Left renal pelvis (tissue), 4 donors: ENCODE data around the gene LHFPL3. TPM values are rescaled to one million over a fixed set of nuclear protein-coding genes. Genes with fewer than 3 reads are reported as not detected.

Source experiments
- DNase-seq, 4 donors: peaks; one replicate each; pipeline ENCODE4 v3.0.0-alpha.2; 2013; ENCODE audit warnings: low read depth in 4 of 4, low spot score in 3 of 4
- polyA plus RNA-seq, 4 donors: library from polyadenylated mRNA; unstranded; fragments of 120-200 nt; gene quantifications; one replicate each; pipeline ENCODE4 v1.2.1, GENCODE V29; 2013; ENCODE audit not compliant: insufficient read length in 4 of 4

Gene LHFPL3
- polyA plus RNA-seq, 4 donors = 0.15 to 8.5 (median 7.3) TPM

DNA sequence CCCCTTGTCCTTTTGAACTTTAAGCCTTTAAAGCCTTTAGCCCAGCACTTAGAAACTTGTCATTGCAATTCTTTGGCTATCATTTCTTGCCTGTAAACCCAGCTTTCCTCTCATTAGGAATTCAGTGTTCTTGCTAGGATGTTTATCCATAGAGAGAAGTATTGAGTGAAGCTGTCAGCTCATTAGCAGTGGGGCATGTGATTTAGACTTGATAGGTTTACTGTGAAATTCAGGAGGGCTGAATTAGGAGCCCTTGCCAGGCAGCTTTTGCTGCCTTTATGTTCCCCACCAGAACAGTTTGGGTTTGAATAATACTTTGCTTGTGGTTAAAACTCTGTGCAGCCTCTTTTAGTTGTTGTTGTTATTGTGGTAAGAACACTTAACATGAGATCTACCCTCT, 39.5 kb downstream of the LHFPL3 start:
- no peak for DNase-seq

DNA sequence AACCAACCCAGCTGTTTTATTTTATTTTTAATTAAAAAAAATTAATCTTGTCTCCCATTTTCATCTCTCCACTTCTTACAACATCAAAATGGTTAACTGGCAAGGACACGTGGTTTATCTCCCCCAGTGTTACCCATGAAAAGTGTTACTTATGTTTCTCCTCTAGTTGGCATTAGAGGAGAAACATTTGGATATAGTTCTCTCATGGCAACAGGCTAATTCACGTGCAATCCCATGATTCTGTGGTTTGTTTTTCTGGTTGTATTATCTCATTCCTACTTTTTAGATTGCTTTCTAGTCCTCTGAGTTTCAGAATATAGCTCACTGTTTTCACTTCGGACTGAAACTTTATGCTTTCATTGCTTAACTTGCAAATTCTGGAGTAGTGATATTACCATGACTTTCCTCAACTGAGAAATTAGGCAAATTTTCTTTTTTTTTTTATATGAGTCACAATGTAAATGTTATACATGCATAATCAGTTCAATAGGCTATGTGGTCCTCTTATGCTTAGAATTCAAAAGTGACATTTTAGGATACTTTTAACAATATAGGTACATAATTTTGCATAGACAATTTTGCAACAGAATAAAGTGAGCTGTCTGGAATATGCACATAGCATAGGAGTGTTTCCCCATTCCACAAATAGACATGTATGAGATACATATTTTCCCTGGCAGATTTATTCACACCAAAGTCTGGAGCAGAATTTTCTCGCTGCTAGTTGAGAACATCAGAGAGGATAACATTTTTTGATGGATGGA, 43.0 kb downstream of the LHFPL3 start:
- no peak for DNase-seq

DNA sequence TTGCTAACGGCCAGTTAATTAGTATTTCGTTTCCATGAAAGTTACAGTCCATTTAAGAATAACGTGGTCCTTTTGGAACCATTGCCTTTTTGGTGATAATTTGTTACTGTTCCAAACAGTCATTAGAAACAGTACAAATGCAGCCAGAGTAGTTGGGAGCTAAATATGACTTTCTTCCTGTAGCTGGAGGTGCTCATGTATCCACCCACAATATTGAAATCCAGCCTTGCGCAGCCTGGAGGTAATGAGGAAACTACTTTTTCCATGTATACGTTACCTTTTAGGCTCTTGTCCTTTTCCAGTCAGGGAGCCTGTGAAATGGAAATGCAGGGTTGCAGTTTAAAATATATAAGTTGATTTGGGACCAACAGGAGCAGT, 43.6 kb downstream of the LHFPL3 start:
- DNase-seq = no peak

DNA sequence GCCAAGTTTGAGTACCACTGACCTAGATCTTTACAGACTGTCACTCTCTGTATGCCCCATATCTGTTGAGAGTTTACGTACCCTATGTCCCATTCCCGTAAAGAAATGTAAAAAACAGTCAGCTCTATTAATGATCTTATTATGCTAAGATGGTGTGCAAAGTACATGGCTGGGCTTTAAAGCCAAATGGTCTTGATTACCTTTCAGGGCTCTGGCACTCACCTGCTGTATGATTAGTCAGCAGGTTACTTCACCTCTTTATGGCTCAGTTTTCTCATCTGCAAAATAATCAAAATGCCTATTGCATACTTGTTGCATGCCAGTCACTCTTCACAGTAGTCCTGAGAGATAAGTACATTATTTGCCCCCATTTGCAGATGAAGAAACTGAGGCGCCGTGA, 54.2 kb downstream of the LHFPL3 start:
- no peak for DNase-seq

DNA sequence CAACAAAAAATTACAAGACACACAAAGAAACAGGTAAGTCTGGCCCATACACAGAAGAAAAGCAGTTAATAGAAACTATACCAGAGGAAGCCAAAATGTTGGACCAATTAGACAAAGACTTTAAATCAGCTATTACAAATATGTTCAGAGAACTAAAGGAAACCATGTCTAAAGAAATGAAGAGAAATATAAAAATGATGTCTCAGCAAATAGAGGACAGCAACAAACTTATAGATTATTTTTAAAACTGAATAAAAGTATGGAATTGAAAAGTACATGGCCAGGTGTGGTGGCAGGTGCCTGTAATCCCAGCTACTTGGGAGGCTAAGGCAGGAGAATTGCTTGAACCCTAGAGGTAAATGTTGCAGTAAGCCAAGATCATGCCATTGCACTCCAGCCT, 58.5 kb downstream of the LHFPL3 start:
- DNase-seq = no peak

DNA sequence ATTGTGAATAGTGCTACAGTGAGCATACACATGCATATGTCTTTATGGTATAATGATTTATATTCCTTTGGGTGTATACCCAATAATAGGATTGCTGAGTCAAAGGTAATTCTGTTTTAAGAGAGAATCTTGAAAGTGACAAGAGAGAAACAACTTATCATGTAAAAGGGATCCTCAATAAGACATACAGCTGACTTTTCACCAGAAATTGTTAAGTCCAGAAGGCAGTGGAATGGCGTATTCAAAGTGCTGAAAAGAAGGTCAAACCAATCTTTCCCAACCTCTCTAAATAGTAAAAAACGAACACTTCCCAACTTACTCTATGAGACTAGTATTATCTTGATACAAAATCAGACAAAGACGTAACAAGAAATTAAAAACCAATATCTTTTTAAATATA, 59.8 kb downstream of the LHFPL3 start:
- DNase-seq = no peak

DNA sequence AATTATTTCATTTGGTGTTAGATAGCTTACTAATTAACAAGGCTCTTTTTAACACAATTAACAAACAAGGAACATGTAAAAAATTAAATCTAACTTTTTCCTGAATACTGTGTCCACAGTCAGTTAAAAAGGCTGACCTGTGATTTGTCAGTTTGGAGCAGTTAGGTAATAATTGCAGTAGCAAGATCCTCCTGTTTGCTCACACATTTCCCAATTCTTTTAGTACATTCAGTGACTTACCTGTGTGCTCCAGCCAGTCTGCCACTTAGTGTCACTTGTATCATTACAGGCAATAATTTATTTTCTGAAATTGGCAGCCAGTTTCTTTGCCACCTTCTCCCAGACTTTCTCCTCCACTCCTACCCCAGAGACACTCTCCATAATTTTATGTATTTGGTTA, 66.8 kb downstream of the LHFPL3 start:
- DNase-seq = no peak

DNA sequence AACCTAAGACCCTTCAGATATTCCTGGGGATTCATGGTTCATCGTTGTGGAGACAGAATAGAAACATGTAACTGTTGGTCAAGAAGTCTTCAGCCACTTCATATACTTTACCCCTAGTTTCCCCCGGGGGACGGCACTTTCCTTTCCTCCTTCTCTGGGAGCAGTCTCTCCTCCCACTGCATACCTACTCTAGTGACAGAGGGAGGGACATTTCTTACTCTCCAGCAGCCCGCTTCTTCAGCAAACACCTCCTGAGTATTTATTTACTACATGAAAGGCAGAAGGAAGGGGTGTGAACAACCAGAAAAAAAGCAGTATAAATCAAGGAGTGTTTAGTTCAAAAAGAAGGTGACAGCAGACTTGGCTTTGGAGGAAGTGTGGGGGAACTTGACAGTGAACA, 69.0 kb downstream of the LHFPL3 start:
- DNase-seq = no peak

DNA sequence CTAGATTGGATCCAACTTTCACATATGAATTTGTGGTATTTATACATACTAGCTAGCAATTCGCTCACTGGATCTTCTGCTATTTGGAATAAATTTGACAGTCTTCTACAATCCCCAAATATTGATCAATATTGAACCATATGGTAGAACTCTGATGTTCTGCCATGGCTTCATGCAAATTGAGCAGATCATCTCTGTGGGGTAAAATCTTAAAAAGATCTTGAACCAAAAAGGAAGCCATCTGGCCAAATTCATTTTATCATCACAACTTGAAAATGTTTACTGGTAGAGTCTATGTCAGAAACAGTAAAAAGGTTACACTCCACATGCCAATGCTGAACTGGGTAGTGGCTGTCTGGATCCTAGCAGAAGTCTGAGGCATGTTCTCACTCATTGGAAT, 80.0 kb downstream of the LHFPL3 start:
- no peak for DNase-seq

DNA sequence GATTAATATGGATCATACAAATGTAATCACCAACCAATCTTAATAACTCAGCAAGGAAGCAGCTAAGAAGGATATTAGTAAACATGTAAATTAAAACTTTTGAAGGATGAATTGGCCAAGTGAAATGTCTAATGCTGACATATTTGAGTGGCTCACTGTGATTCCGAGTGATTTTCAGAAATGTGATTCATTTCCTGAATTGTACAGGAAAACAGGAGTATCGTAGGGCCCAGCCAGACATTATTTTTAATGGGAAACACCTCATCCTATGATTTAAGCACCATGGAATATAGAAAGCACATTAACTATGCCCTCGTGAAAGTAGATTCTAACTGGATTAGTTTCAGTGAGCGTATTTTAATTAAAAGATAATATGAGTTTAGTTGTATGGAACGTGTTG, 82.3 kb downstream of the LHFPL3 start:
- DNase-seq = no peak

DNA sequence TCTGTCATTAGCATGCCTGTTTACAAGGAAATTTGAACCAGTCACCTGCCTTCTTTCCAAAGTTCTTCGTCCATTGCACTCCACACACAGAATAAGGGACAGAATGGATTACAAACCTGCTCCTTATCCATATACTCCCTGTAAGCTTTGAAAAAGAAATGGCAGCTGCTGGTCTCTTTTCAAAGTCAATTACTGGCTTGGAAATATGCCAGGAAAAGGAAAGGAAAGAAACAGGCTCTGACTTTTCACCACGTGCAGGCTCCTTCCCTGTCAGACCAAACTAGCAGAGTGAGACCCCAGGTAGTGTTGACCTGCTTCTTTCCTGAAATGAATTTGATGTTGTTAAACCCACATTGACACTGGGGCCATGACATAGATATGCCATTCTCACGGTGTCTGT, 84.5 kb downstream of the LHFPL3 start:
- peak in 1 of 4 donors; percentile 10 for DNase-seq

DNA sequence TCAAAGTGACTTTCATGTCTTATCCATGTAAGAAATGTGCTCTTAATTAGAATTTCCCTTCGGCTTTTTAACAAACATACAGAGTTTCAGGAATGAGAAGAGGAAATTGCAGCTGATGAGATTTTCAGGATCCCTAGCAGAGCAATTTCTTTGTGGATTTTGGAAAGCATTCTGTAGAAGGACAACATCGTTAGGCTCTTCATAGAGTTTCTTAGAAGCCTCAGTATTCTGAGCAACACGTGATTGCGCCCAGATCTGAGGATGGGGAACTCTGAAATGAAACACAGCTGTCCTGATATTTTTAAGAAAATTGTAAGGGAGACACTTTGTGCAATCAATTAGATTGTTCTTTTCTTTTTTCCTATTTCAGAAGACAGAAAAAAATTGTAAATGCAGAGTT, 85.8 kb downstream of the LHFPL3 start:
- DNase-seq = no peak

DNA sequence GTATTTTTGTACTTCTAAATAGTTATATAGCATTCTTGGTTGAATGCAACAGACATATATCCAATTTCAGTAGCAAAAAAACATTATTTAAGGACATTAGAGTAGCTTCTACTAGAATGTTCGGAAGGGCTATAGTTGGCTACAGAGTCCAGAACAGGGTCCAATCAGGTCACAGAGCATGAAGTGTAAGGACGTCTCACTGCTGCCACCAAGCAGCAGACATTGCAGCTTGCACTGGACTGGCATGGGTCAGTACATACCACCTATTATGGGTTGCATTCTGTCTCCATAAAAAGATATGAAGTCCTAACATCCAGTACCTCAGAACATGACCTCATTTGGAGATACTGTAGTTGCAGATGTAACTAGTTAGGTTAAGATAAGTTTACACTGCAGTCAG, 87.3 kb downstream of the LHFPL3 start:
- no peak for DNase-seq

DNA sequence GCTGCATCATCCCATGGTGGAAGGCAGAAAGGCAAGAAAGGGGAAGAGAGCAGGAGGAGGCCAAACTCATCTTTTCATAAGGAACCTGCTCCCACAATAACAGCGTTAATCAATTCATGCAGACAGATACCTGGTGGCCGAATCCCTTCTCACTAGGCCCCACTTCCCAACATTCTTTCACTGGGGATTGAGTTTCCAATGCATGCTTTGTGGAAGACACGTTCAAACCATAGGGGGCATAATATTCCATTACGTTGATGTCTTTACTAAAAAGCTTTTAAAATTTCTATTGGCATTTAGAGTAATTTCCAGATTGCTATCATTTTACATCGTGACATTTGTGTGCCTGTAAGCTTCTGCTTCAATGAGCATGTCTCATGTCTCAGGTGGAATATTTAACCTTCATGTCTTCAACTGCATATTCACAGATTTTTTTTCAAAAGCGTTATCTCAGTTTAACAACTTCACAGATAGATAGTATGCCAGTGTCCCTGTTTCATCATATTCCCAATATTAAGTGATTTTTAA, 88.5 kb downstream of the LHFPL3 start:
- no peak for DNase-seq

DNA sequence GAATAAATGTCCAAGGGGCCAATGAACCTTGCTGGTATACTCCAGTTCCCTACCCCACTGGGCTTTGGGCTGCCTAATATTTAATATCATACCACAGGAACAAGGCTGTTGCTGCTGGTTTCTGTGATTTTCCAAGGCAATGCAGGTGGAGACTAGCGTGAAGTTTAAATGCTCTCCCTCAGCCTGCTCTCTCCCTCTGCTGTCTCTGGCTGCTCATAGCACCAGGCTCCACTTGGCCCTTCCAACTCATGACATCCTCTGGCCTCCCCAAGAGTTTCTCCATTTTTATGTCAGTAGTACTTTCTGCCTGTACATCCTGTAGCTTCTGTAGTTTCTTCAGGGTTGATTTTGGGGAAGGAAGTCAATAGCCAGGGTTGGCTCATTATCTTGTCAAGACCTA, 103.5 kb downstream of the LHFPL3 start:
- DNase-seq = no peak

DNA sequence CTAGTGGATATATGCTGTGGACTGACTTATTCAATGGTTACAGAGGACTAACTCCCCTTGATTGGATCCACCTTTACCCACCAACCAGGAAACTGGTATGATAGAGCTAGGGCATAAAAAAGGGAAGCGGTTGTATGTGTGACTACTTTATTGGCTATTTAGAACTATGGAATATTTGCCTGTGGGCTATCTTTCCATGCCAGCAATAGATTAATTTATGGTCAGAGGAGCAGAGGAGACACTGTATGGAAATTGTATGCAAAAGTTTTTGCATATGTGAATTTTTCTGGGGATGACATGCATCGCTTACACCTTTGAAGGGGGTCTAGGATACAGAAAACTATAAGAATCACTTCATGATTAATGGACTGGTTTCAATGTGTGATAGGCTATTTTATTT, 105.7 kb downstream of the LHFPL3 start:
- DNase-seq = no peak

DNA sequence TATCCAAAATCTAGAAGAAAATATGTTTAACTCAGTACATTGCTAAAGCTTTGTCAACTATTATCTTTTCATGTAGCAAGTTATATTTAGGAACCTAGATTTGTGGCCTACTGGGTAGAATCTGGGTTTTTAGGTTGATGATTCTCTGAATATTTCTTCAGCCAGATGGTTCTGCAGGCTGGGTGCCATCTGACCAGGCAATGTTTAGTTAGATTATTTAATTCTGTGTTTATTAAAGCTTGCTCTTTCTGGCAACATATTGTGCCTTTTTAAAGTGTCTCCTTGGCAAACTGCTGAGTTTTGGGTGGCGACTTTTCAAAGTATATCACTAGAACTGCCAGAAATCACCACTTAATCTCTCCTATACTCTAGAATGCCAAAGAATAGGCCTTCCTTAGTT, 114.1 kb downstream of the LHFPL3 start:
- no peak for DNase-seq

DNA sequence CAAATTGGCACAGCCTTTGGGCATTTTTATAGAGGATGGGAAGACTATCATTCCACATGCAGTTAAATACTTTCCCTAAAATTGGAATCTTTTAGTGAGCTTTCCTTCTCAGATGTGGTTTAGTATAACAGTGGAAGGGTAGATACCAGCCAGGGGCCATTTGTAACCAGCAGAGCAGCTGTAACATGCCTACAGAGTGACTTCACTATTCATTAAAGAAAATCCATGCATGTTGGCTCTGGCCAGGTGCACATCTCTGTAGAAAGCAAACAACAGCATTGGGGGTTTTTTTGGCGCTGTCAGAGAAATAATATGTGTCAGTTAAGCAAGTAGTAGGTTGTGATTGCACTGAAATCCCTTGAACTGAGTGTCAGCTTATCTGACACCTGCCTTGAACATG, 115.6 kb downstream of the LHFPL3 start:
- DNase-seq = no peak

DNA sequence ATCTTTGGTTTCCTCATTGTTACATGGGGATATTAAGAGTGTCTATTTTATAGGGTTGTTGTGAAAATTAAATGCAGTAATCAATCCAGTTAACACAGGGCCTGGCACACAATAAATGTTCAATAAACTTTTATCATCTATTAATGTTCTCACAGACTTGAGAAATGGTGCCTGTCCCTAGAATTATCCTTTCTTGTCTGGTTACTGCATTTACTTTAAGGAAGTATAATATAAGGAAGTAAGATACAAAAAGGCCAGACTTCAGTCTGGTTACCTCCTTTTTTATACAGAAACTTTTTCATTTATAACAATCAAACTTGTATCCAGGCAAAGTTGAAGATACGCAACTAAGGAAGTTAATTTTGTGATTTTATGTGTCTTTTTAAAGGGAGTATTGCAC, 117.0 kb downstream of the LHFPL3 start:
- DNase-seq = no peak

DNA sequence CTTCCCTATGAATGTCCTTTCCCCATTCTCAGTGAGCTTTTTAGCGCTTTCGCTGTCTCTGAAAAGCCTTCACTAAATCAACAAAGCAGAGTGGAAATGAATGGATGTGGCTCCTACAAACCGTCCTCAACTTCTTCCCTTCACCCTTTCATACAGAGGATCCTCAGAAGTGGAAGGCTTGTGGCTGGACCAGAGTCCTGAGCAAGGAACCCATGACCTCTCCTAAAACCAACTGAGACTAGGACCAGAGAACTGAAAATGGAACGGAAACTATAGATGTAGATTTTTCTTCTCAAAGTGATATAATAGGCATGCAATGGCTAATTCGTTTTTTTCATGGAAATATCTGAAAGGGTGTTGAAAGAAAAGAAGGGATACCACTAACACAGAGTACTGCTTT, 122.5 kb downstream of the LHFPL3 start:
- DNase-seq = no peak

DNA sequence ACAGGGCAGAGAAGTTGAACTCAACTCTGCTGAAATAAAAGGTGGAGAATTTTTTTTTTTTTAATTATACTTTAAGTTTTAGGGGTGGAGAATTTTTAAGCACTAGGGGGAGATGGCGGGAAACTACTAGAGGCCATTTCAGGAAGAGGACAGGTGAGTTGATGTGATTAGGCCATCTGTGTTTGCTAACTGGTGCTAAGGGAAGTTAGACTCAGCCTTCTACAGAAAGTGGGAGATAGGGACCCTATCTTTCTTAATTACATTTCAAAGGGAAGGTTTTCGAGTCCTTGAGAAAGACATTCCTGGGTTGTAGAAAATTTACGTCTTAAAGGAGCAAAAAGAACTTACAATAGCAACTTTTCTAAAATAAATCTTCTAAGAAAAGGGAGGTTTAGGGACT, 124.8 kb downstream of the LHFPL3 start:
- no peak for DNase-seq

DNA sequence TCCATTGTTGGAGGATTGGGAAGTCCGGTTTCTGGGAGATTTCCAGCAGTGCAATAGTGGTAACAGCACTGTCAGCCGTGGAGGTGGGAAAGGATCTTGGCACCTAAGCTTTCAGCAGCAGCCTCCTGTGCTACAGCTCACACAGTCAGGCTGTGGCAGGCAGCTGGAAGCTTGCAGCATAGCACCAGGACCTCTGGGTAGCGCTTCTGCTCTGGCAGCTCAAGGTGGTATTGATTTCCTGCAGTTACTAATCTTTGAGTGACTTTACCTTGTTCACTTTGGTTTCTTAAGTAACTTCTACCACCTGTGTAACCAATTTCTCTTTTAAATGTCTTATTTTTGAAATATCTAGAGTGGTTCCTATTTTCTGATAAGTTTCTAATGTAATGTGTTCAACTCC, 130.5 kb downstream of the LHFPL3 start:
- no peak for DNase-seq
